Right lobe of liver (tissue), 6 donors: ENCODE results near the gene TRIM28. TPM values are rescaled to one million over a fixed set of nuclear protein-coding genes. Genes with fewer than 3 reads are reported as not detected.
"Not testable (repeated sequence)": the region's sequence is repeated elsewhere in the genome, so short reads cannot be mapped to it uniquely, and the experiment has no call there.

Experiments
- ATAC-seq, 4 donors: fragments of 200-7000 bp; cut with Tn5 transposase; one replicate each; pipeline ENCODE4 v1.9.1; 2020; ENCODE audit warnings: mild to moderate bottlenecking in 4 of 4, moderate library complexity in 4 of 4
- DNase-seq, 3 donors: peaks; one replicate each; pipeline ENCODE4 v3.0.0-alpha.2; 2020
- H3K27ac ChIP-seq, 3 donors: fragments of 200-600 bp; one replicate each; pipeline ENCODE4 v1.8.0; 2022
- H3K27me3 ChIP-seq, 2 donors: fragments of 200-600 bp; one replicate each; pipeline ENCODE4 v1.8.0; 2022
- H3K36me3 ChIP-seq, 4 donors: fragments of 200-600 bp; sonication (generic) in 1 of 4; one replicate each; pipeline versions ENCODE4 v1.5.1 to v1.8.0; 2017 to 2022; ENCODE audit warnings: control low read depth in 1 of 4
- H3K4me1 ChIP-seq, 4 donors: fragments of 200-600 bp; sonication (generic) in 1 of 4; one replicate each; pipeline versions ENCODE4 v1.5.1 to v1.8.0; 2017 to 2022; ENCODE audit warnings: control low read depth in 1 of 4
- H3K4me3 ChIP-seq, 3 donors: fragments of 200-600 bp; one replicate each; pipeline ENCODE4 v1.8.0; 2022
- H3K9me3 ChIP-seq, 4 donors: fragments of 200-600 bp; sonication (generic) in 1 of 4; one replicate each; pipeline versions ENCODE4 v1.5.1 to v1.8.0; 2017 to 2022; ENCODE audit warnings: control low read depth in 1 of 4
- CTCF ChIP-seq, 4 donors: fragments of 200-600 bp in 3 of 4; fragments of 450-650 bp in 1 of 4; IDR thresholded peaks; one replicate each; pipeline versions ENCODE4 v1.5.1 to v1.8.0; 2016 to 2022; ENCODE audit warnings: antibody characterized with exemption in 4 of 4, mild to moderate bottlenecking in 2 of 4
- POLR2A ChIP-seq: fragments of 450-650 bp; IDR thresholded peaks from one replicate; pipeline ENCODE4 v1.6.1; 2017; ENCODE audit warnings: antibody characterized with exemption, mild to moderate bottlenecking
- WGBS: methylation state at CpG from one replicate; pipeline ENCODE4 v1.1.6; 2018; ENCODE audit warnings: low coverage, low lambda C conversion rate; ENCODE audit not compliant: insufficient coverage; ENCODE audit errors: missing lambda C conversion rate; 5-methylcytosine and 5-hydroxymethylcytosine counted together
- intact Hi-C, 2 donors: fragments of 100-400 bp; cut with DNase I; formaldehyde crosslinking; loops; one replicate each; pipeline versions ENCODE4 v1.11.2 to v1.14.1; 2022
- total RNA-seq, 6 experiments: library from RNA; depleted of rRNA in 2 of 6; stranded (reverse); fragments of >200 nt in 2 of 6; fragmentation: NEBNext Ultra II Directional in 3 of 6; extraction: Animal tissue kit (Norgen Biotek cat#: 25700) in 3 of 6; gene quantifications; one replicate each; pipeline versions ENCODE4 v1.1.0 to v1.2.4, GENCODE V29; 2016 to 2023
- donor health status: DM: no; HTN: yes; CAD: no.
- donor health status: DM: no; HTN: no; CAD: no.
- donor health status: DM: no; HTN: no; CAD: no.
- donor health status: DM: no; HTN: yes; CAD: no.
- donor health status: DM: no; HTN: yes; CAD: no.

TRIM28 gene
- total RNA-seq, 6 experiments from 2014 or later, result 75.4 to 106 (median 94.7) TPM

- peak; percentile 71 to 80 (median 75) for ATAC-seq
- intact Hi-C loops, result no loop called here
- TF ChIP-seq POLR2A (peak; percentile 47), CTCF (IDR thresholded peaks at IDR 0.05) (peak in 1 of 4 donors; percentile 8)
Measured at GRCh38 chr19:58572818-58573657, 29.2 kb downstream of the TRIM28 start, which contains the start of gene MZF1. Gene MZF1 (minus strand): TSS chr19:58573335. CDS start chr19:58571389, 1,946 bp downstream.

GRCh38 chr19:58573658-58574164 is 29.8 kb downstream of the TRIM28 start:
- peaks cover 0 to 17% (median 3%) of the 10 kb centered on the region in 4 donors for H3K4me1 ChIP-seq
- DNase-seq (no peak), ATAC-seq (no peak)
- intact Hi-C loops, result no loop called here
- peak overlapping the region; percentile 86 to 96 (median 89) for H3K27ac ChIP-seq
- WGBS, result 1% methylated on average over 20 of the region's 20 CpGs
- peaks cover 0 to 5% (median 0%) of the 10 kb centered on the region in 4 donors for H3K36me3 ChIP-seq
- no peaks in the 10 kb centered on the region for H3K27me3 ChIP-seq
- H3K4me3 ChIP-seq, result peak overlapping the region; percentile 67 to 75 (median 73)
- no peaks in the 10 kb centered on the region for H3K9me3 ChIP-seq
- TF ChIP-seq POLR2A, result no peak
- TF ChIP-seq CTCF (IDR thresholded peaks at IDR 0.05), result no peak

More at GRCh38 chr19:58572818-58573657, 29.2 kb downstream of the TRIM28 start, which contains the start of gene MZF1:
- Histone ChIP-seq H3K9me3 (no peaks in the 10 kb centered on the region), H3K36me3 (peaks cover 0 to 5% (median 0%) of the 10 kb centered on the region in 4 donors), H3K4me1 (peaks cover 0 to 17% (median 3%) of the 10 kb centered on the region in 4 donors), H3K4me3 (peak within 1 kb of the TSS; percentile 67 to 75 (median 73)), H3K27ac (peak within 1 kb of the TSS; percentile 86 to 96 (median 89)), H3K27me3 (no peaks in the 10 kb centered on the region)
- DNase-seq, result peak; percentile 99 to 100 (median 100)
- whole genome bisulfite sequencing, result under 1% methylated on average over 66 of the region's 75 CpGs

- Histone ChIP-seq H3K27ac (peak overlapping the region; percentile 69 to 82 (median 75)), H3K36me3 (peaks cover 0 to 5% (median 0%) of the 10 kb centered on the region in 4 donors), H3K4me1 (peaks cover 0 to 17% (median 3%) of the 10 kb centered on the region in 4 donors), H3K4me3 (peak overlapping the region; percentile 82 to 94 (median 83)), H3K9me3 (no peaks in the 10 kb centered on the region), H3K27me3 (no peaks in the 10 kb centered on the region)
- TF ChIP-seq CTCF (IDR thresholded peaks at IDR 0.05), result no peak
- TF ChIP-seq POLR2A, result peak; percentile 42
- DNase-seq (peak; percentile 93), ATAC-seq (peak; percentile 63 to 74 (median 70))
- intact Hi-C loops, result no loop called here
- 1% methylated on average over 24 of the region's 66 CpGs for WGBS
Measured at GRCh38 chr19:58575183-58576041, 31.5 kb downstream of the TRIM28 start.

GRCh38 chr19:58577581-58577980 is 33.7 kb downstream of the TRIM28 start:
- H3K4me3 ChIP-seq, intact Hi-C loops, H3K27me3 ChIP-seq, H3K9me3 ChIP-seq, ATAC-seq, H3K27ac ChIP-seq, DNase-seq: not testable (repeated sequence)
- Histone ChIP-seq H3K36me3 (peaks cover 0 to 11% (median 0%) of the 10 kb centered on the region in 4 donors), H3K4me1 (peaks cover 0 to 11% (median 3%) of the 10 kb centered on the region in 4 donors)
- WGBS, result no CpG with 5 or more reads among the region's 2 CpGs
